ENCODE results near the gene FBXO10. TPM values are rescaled to one million over a fixed set of nuclear protein-coding genes. Genes with fewer than 3 reads are reported as not detected.
"Not testable (repeated sequence)": the region's sequence is repeated elsewhere in the genome, so short reads cannot be mapped to it uniquely, and the experiment has no call there.

Gene FBXO10
- total RNA-seq, 2 experiments from 2014 or later, result 1.3 to 2.6 TPM

DNA sequence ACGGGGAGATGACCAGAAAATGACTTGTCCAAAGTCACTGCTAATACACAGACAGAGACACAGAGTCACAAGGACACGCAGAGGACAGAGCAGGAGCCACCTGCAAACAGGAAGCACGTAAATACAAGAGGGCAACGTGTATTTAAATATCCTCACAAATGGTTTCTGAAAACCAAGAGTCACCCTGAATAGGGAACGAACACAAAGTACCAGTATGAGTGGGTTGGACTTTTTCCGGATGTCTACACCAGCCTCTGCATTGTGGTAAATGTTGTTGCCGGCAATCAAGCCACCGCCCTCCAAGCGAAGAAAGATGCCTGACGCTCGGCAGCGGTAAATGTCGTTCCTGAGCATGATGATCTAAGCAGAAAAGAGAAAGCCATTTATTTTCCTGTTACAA, 44.5 kb downstream of the FBXO10 start:
- DNase-seq, result peak; percentile 55
- CTCF ChIA-PET, result no interaction called here
- H3K27ac Mint-ChIP-seq, result peak overlapping the region; percentile 52

GRCh38 chr9:37528652-37529471, 47.3 kb downstream of the FBXO10 start:
- CTCF ChIA-PET, result no interaction called here
- Mint-ChIP-seq H3K36me3 (peaks cover 2% of the 10 kb centered on the region), H3K27me3 (no peaks in the 10 kb centered on the region), H3K4me3 (peak overlapping the region; percentile 63), H3K27ac (peak overlapping the region; percentile 87), H3K4me1 (peaks cover 17% of the 10 kb centered on the region), H3K9me3 (ENCODE audit: low read depth) (no peaks in the 10 kb centered on the region)
- DNase-seq, result peak; percentile 82
- peak; percentile 91 for ATAC-seq

More for the DNA sequence above, 44.5 kb downstream of the FBXO10 start:
- H3K9me3 Mint-ChIP-seq (ENCODE audit: low read depth), result no peaks in the 10 kb centered on the region
- H3K4me3 Mint-ChIP-seq, result no peak overlapping the region
- H3K4me1 Mint-ChIP-seq, result peaks cover 17% of the 10 kb centered on the region
- peaks cover 2% of the 10 kb centered on the region for H3K36me3 Mint-ChIP-seq
- no peaks in the 10 kb centered on the region for H3K27me3 Mint-ChIP-seq
- peak; percentile 42 for ATAC-seq

DNA sequence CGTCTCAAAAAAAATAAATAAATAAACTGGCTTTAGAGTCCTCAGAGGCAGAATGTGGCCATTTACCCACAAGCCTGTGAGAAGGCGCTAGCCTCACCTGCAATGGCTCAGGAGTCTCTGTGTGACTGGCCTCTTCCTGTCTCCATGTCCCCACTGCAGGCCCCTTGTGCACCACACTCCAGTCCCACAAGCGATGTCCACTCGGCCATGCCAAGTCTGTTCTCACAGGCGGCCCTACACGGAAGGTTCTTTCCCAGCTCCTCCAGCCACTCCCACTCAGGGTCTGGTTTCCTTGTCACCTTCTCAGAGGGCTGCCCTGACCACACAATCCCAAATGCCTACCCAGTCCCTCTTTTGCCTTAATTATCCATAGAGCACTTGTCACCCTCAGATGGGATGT, 52.3 kb downstream of the FBXO10 start:
- Mint-ChIP-seq H3K36me3 (peaks cover 2% of the 10 kb centered on the region), H3K27me3 (no peaks in the 10 kb centered on the region), H3K4me1 (peaks cover 7% of the 10 kb centered on the region), H3K9me3 (ENCODE audit: low read depth) (no peaks in the 10 kb centered on the region), H3K27ac (no peak overlapping the region), H3K4me3 (no peak overlapping the region)
- CTCF ChIA-PET, result no interaction called here
- no peak for ATAC-seq
- no peak for DNase-seq

- no peak for DNase-seq
- Mint-ChIP-seq H3K27ac (no peak overlapping the region), H3K4me1 (no peaks in the 10 kb centered on the region), H3K36me3 (peaks cover 2% of the 10 kb centered on the region), H3K27me3 (no peaks in the 10 kb centered on the region), H3K4me3 (no peak overlapping the region), H3K9me3 (ENCODE audit: low read depth) (no peaks in the 10 kb centered on the region)
- ATAC-seq, result no peak
- CTCF ChIA-PET, result no interaction called here
Observed at GRCh38 chr9:37522971-37523370, 53.2 kb downstream of the FBXO10 start.

DNA sequence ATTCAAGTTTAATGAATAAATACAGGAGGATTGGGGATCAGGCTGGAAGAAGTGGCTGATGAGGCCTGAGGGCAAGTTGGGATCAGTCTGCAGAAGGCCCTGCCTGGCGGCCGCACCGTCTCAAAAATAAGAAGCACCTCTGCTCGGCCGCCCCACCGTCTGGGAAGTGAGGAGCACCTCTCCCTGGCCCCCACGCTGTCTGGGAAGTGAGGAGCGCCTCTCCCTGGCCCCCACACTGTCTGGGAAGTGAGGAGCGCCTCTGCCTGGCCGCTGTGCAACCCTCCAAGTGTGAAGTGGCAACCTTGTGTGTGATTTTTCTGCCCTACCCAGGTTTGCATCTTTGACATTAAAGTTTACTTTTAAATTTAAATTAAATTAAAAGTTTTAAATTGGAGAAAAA, 55.1 kb downstream of the FBXO10 start:
- no peak overlapping the region for H3K4me3 Mint-ChIP-seq
- H3K4me1 Mint-ChIP-seq, result no peaks in the 10 kb centered on the region
- ATAC-seq (no peak), DNase-seq (no peak)
- H3K27ac Mint-ChIP-seq, result no peak overlapping the region
- no peaks in the 10 kb centered on the region for H3K36me3 Mint-ChIP-seq
- CTCF ChIA-PET, result no interaction called here
- H3K9me3 Mint-ChIP-seq (ENCODE audit: low read depth), result no peaks in the 10 kb centered on the region
- H3K27me3 Mint-ChIP-seq, result no peaks in the 10 kb centered on the region

- no peak overlapping the region for H3K4me3 Mint-ChIP-seq
- no peak overlapping the region for H3K27ac Mint-ChIP-seq
- H3K9me3 Mint-ChIP-seq (ENCODE audit: low read depth), result no peaks in the 10 kb centered on the region
- ATAC-seq (no peak), DNase-seq (no peak)
- H3K36me3 Mint-ChIP-seq, result no peaks in the 10 kb centered on the region
- no peaks in the 10 kb centered on the region for H3K4me1 Mint-ChIP-seq
- no peaks in the 10 kb centered on the region for H3K27me3 Mint-ChIP-seq
- CTCF ChIA-PET, result no interaction called here
Observed at GRCh38 chr9:37520641-37521040, 55.5 kb downstream of the FBXO10 start.

GRCh38 chr9:37517923-37518322, 58.3 kb downstream of the FBXO10 start:
- no peak overlapping the region for H3K27ac Mint-ChIP-seq
- no peaks in the 10 kb centered on the region for H3K36me3 Mint-ChIP-seq
- no peaks in the 10 kb centered on the region for H3K9me3 Mint-ChIP-seq (ENCODE audit: low read depth)
- CTCF ChIA-PET, result interaction anchor here (1.2 kb wide), 1 partner anchor 103 kb away, joined by 4 read pairs; no protein-coding TSS in a partner anchor
- no peak for DNase-seq
- peak; percentile 12 for ATAC-seq
- no peak overlapping the region for H3K4me3 Mint-ChIP-seq
- H3K27me3 Mint-ChIP-seq, result no peaks in the 10 kb centered on the region
- H3K4me1 Mint-ChIP-seq, result peaks cover 5% of the 10 kb centered on the region

DNA sequence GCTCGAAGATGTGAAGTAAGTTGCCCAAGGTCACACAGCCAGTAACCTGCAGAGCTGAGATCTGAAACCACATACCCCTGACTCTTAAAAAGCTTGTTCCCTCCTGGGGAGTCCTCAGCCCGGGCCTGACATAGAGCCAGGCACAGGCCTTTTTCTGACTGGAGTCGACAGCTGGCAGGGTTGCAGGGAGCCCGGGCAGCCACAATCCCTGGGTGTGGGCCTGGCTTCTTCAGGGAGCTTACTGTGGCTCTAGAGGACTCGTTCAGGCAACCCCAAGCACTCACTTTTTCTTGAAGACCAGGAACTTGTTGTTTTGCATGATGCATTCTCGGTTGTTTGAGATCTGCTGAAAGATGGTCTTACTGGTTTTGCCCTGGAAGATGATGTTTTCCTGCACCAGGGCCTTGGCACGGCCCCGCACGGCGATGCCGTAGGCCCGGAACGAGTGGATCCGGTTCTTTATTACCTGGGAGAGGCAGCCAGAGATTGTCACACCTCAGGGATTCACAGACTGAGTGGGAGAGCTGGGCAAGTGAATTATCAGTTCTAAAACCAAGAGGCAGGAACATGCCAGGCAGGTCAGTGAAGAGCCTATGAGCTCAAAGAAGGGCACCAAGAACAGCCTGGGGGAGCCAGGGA, 60.4 kb downstream of the FBXO10 start:
- no peaks in the 10 kb centered on the region for H3K9me3 Mint-ChIP-seq (ENCODE audit: low read depth)
- H3K36me3 Mint-ChIP-seq, result no peaks in the 10 kb centered on the region
- CTCF ChIA-PET, result interaction anchor here (0.6 kb wide), 1 partner anchor 1037 kb away, joined by 3 read pairs; no protein-coding TSS in a partner anchor
- H3K4me1 Mint-ChIP-seq, result peaks cover 11% of the 10 kb centered on the region
- H3K4me3 Mint-ChIP-seq, result no peak overlapping the region
- ATAC-seq (no peak), DNase-seq (no peak)
- H3K27me3 Mint-ChIP-seq, result no peaks in the 10 kb centered on the region
- H3K27ac Mint-ChIP-seq, result no peak overlapping the region

DNA sequence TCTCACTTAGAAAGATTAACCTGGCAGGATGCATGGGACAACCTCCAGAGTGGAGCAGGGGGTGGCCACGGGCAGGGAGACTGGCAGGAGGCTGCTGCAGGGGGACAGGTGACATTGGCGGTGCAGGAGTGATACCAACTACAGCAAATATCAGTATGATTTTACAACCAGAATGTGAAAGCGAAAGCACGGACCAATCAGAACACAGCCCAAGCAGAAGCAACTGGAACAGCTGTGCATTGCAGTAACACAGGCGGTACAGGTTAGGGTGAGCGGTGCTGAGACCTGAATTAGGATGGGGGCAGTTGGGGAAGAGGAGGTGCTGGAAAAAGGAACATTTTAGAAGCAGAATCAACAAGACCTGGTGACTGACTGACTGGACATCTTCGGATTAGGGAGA, 61.2 kb downstream of the FBXO10 start:
- Mint-ChIP-seq H3K4me3 (no peak overlapping the region), H3K4me1 (peaks cover 11% of the 10 kb centered on the region), H3K9me3 (ENCODE audit: low read depth) (no peaks in the 10 kb centered on the region), H3K36me3 (no peaks in the 10 kb centered on the region), H3K27me3 (no peaks in the 10 kb centered on the region), H3K27ac (no peak overlapping the region)
- CTCF ChIA-PET, result no interaction called here
- DNase-seq (no peak), ATAC-seq (peak; percentile 11)

GRCh38 chr9:37514415-37514814, 61.8 kb downstream of the FBXO10 start:
- H3K4me3 Mint-ChIP-seq; H3K36me3 Mint-ChIP-seq; DNase-seq; H3K27me3 Mint-ChIP-seq; H3K9me3 Mint-ChIP-seq (ENCODE audit: low read depth); CTCF ChIA-PET; H3K27ac Mint-ChIP-seq; ATAC-seq: not testable (repeated sequence)
- H3K4me1 Mint-ChIP-seq, result peaks cover 11% of the 10 kb centered on the region

DNA sequence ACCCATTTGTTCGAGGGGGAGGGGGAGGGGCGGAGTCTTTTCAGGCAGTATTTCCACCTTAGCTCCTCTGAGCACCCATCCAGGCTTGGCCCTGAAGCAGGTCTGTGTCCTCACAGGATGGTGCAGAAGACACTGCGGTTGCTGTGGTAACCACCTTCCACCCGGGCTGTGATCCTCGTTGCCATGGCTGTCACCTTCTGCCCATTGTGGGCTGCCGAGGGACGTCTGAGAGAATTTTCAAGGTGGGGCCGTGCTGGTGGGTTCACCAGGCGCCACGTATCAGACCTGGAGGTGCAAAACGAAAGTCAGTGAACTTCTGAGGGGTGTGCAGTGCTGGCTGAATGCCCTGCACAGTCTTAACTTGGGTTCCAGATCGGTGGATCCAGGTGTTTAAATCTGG, 63.7 kb downstream of the FBXO10 start:
- Mint-ChIP-seq H3K9me3 (ENCODE audit: low read depth) (no peaks in the 10 kb centered on the region), H3K27me3 (no peaks in the 10 kb centered on the region), H3K4me3 (no peak overlapping the region), H3K36me3 (peaks cover under 1% of the 10 kb centered on the region), H3K4me1 (peaks cover 11% of the 10 kb centered on the region), H3K27ac (no peak overlapping the region)
- ATAC-seq, result peak; percentile 38
- DNase-seq, result peak; percentile 56
- CTCF ChIA-PET, result no interaction called here

GRCh38 chr9:37511016-37512010, 64.9 kb downstream of the FBXO10 start:
- H3K27ac Mint-ChIP-seq, result no peak overlapping the region
- CTCF ChIA-PET, result interaction anchor here (0.9 to 1.6 kb wide), 2 partner anchors 24 to 96 kb away, joined by 3 to 4 read pairs; no protein-coding TSS in a partner anchor
- no peaks in the 10 kb centered on the region for H3K27me3 Mint-ChIP-seq

GRCh38 chr9:37510053-37510452, 66.1 kb downstream of the FBXO10 start:
- H3K4me3 Mint-ChIP-seq, H3K27ac Mint-ChIP-seq, CTCF ChIA-PET: not testable (repeated sequence)

More at GRCh38 chr9:37511016-37512010, 64.9 kb downstream of the FBXO10 start:
- Mint-ChIP-seq H3K4me1 (peaks cover 11% of the 10 kb centered on the region), H3K9me3 (ENCODE audit: low read depth) (no peaks in the 10 kb centered on the region), H3K36me3 (peaks cover 5% of the 10 kb centered on the region), H3K4me3 (no peak overlapping the region)
- DNase-seq (no peak), ATAC-seq (no peak)

More at GRCh38 chr9:37510053-37510452, 66.1 kb downstream of the FBXO10 start:
- not testable (repeated sequence) for ATAC-seq; H3K9me3 Mint-ChIP-seq (ENCODE audit: low read depth); H3K36me3 Mint-ChIP-seq; DNase-seq; H3K27me3 Mint-ChIP-seq
- peaks cover 12% of the 10 kb centered on the region for H3K4me1 Mint-ChIP-seq

All from activated CD8-positive, alpha-beta memory T cell treated with anti-CD3 and anti-CD28 coated beads, Interleukin-2, amount 10 ng/mL, durations not matched to agents 7 days and 5 days (primary cell).